ENCODE data around the gene GALNT14. TPM values are rescaled to one million over a fixed set of nuclear protein-coding genes. Genes with fewer than 3 reads are reported as not detected.

Gene GALNT14
- total RNA-seq, 1 experiment from 2014 or later = 2.7 TPM

GRCh38 chr2:31176742-31177141, 38.5 kb upstream of the GALNT14 start:
- Histone ChIP-seq H3K23ac (ENCODE audit: insufficient read length, low read depth, low read length) (no peak overlapping the region), H4K5ac (ENCODE audit: insufficient read length, low read depth, low read length) (no peak overlapping the region), H2BK120ac (ENCODE audit: low read depth, low read length, poor library complexity, severe bottlenecking) (no peak overlapping the region), H3K4me1 (ENCODE audit: insufficient read depth, low read length) (no peaks in the 10 kb centered on the region), H3K23me2 (ENCODE audit: insufficient read length, low read depth, low read length, poor library complexity, severe bottlenecking) (no peaks in the 10 kb centered on the region), H3K9me3 (ENCODE audit: control insufficient read depth, low read depth, low read length) (no peaks in the 10 kb centered on the region), H3K4me2 (ENCODE audit: insufficient read depth, insufficient read length, low read length) (no peak overlapping the region), H4K91ac (ENCODE audit: insufficient read length, low read depth, low read length) (no peak overlapping the region), H3T11ph (ENCODE audit: low read length) (no peak overlapping the region), H2BK15ac (ENCODE audit: low read depth, low read length) (no peak overlapping the region), H3K18ac (ENCODE audit: insufficient read length, low read depth, low read length) (no peak overlapping the region), H3K27ac (ENCODE audit: insufficient read length, low read depth, low read length) (no peak overlapping the region), H3K79me1 (ENCODE audit: insufficient read depth, low read depth, low read length, poor library complexity, severe bottlenecking) (no peaks in the 10 kb centered on the region), H3K79me2 (ENCODE audit: insufficient read depth, low read length) (no peaks in the 10 kb centered on the region), H2AFZ (ENCODE audit: low read length) (no peak overlapping the region), H2BK5ac (ENCODE audit: insufficient read length, low read length) (no peak overlapping the region), H4K20me1 (ENCODE audit: control insufficient read depth, insufficient read depth, insufficient read length) (no peaks in the 10 kb centered on the region), H2BK12ac (ENCODE audit: insufficient read length, low read depth, low read length) (no peak overlapping the region), H3K14ac (ENCODE audit: insufficient read depth, low read length) (no peak overlapping the region), H2BK20ac (ENCODE audit: low read depth, low read length, poor library complexity, severe bottlenecking) (no peak overlapping the region), H3K9ac (ENCODE audit: extremely low read depth, insufficient read length, low read length) (no peak overlapping the region), H3K56ac (ENCODE audit: insufficient read length, low read depth, low read length) (no peak overlapping the region), H3K27me3 (ENCODE audit: insufficient read depth, low read length) (no peaks in the 10 kb centered on the region; the same call in 1 of the 2 replicates), H3K4ac (ENCODE audit: low read depth, low read length) (no peak overlapping the region), H2AK5ac (ENCODE audit: insufficient read length, low read length) (no peak overlapping the region), H4K8ac (replicated peaks; ENCODE audit: insufficient read length, low read depth, low read length) (no peak overlapping the region)
- WGBS (ENCODE audit: extremely low coverage, insufficient read length, low lambda C conversion rate) = no CpG with 5 or more reads among the region's 10 CpGs
- H3K4me1 Mint-ChIP-seq = no peaks in the 10 kb centered on the region
- H3K4me3 Mint-ChIP-seq = no peak overlapping the region
- H3K27ac Mint-ChIP-seq = no peak overlapping the region
- peaks cover 14% of the 10 kb centered on the region for H3K27me3 Mint-ChIP-seq (ENCODE audit: low read depth)
- H3K9me3 Mint-ChIP-seq = peaks cover 0 to 3% of the 10 kb centered on the region in 2 experiments; a peak in 1 of 5 replicates
- no peak for DNase-seq
- no peaks in the 10 kb centered on the region for H3K36me3 Mint-ChIP-seq (ENCODE audit: insufficient read depth in 1 of 3, low read depth in 3 of 3)
- TF ChIP-seq CTCF (conservative IDR thresholded peaks at IDR 0.05) = no peak

All from H9 (cell line).